ENCODE results near the gene ACBD7.

ACBD7 gene

GRCh38 chr10:15131330-15131729 is 42.8 kb upstream of the ACBD7 start:
- Histone ChIP-seq H2AFZ (ENCODE audit: low read depth, low read length) (no peak overlapping the region), H4K91ac (ENCODE audit: low read length) (no peak overlapping the region), H3K4me2 (ENCODE audit: low read length, poor library complexity, severe bottlenecking) (no peak overlapping the region), H3K9ac (ENCODE audit: low read length) (no peak overlapping the region), H2BK120ac (ENCODE audit: low read depth, low read length) (no peak overlapping the region), H3K9me3 (ENCODE audit: control insufficient read depth, low read length) (no peaks in the 10 kb centered on the region), H3K79me1 (replicated peaks; ENCODE audit: low read length, poor library complexity, severe bottlenecking) (peaks cover 9% of the 10 kb centered on the region), H3K4me1 (ENCODE audit: control insufficient read depth, insufficient read depth, low read depth, low read length) (no peaks in the 10 kb centered on the region), H4K8ac (ENCODE audit: low read length) (no peak overlapping the region), H3K27me3 (ENCODE audit: control insufficient read depth in 1 of 2, insufficient read depth in 1 of 2, low read length in 2 of 2) (no peaks in the 10 kb centered on the region), H3K27ac (ENCODE audit: low read length, poor library complexity, severe bottlenecking) (no peak overlapping the region), H3K4me3 (ENCODE audit: insufficient read depth in 1 of 2, low read depth in 1 of 2, low read length in 2 of 2) (no peak overlapping the region), H2AK5ac (ENCODE audit: low read length, severe bottlenecking) (no peak overlapping the region), H2BK12ac (ENCODE audit: low read length in 2 of 2) (no peak overlapping the region), H2BK15ac (ENCODE audit: low read depth, poor library complexity, severe bottlenecking) (no peak overlapping the region), H3K23ac (ENCODE audit: low read length in 2 of 2) (no peak overlapping the region), H3K14ac (ENCODE audit: low read length in 2 of 2) (no peak overlapping the region), H3K36me3 (ENCODE audit: control insufficient read depth in 1 of 2, insufficient read depth in 2 of 2, low read depth in 1 of 2, low read length in 2 of 2) (peaks cover 41 to 76% of the 10 kb centered on the region in 2 experiments), H2BK5ac (ENCODE audit: low read depth, low read length, poor library complexity, severe bottlenecking) (no peak overlapping the region), H3K18ac (ENCODE audit: low read depth in 1 of 2, low read length in 2 of 2) (no peak overlapping the region), H3K4ac (ENCODE audit: low read depth in 1 of 2, low read length in 2 of 2) (no peak overlapping the region)
- WGBS = 100% methylated on average over 3 of the region's 5 CpGs
- no peak for DNase-seq

GRCh38 chr10:15124908-15125307 is 36.3 kb upstream of the ACBD7 start:
- no peaks in the 10 kb centered on the region for H3K9me3 ChIP-seq (ENCODE audit: control insufficient read depth, low read length)
- 95% methylated on average over 2 of the region's 3 CpGs for WGBS
- no peak overlapping the region for H3K9ac ChIP-seq (ENCODE audit: low read length)
- H3K18ac ChIP-seq (ENCODE audit: low read depth in 1 of 2, low read length in 2 of 2) = no peak overlapping the region
- no peak overlapping the region for H4K8ac ChIP-seq (ENCODE audit: low read length)
- peaks cover 25 to 51% of the 10 kb centered on the region in 2 experiments for H3K36me3 ChIP-seq (ENCODE audit: control insufficient read depth in 1 of 2, insufficient read depth in 2 of 2, low read depth in 1 of 2, low read length in 2 of 2)
- no peak overlapping the region for H3K23ac ChIP-seq (ENCODE audit: low read length in 2 of 2)
- no peak overlapping the region for H4K91ac ChIP-seq (ENCODE audit: low read length)
- no peak overlapping the region for H2AK5ac ChIP-seq (ENCODE audit: low read length, severe bottlenecking)
- H3K27ac ChIP-seq (ENCODE audit: low read length, poor library complexity, severe bottlenecking) = no peak overlapping the region
- H2BK5ac ChIP-seq (ENCODE audit: low read depth, low read length, poor library complexity, severe bottlenecking) = no peak overlapping the region
- peaks cover 8% of the 10 kb centered on the region for H3K79me1 ChIP-seq (replicated peaks; ENCODE audit: low read length, poor library complexity, severe bottlenecking)
- no peak overlapping the region for H2BK15ac ChIP-seq (ENCODE audit: low read depth, poor library complexity, severe bottlenecking)
- H3K27me3 ChIP-seq (ENCODE audit: control insufficient read depth in 1 of 2, insufficient read depth in 1 of 2, low read length in 2 of 2) = no peaks in the 10 kb centered on the region
- H2AFZ ChIP-seq (ENCODE audit: low read depth, low read length) = no peak overlapping the region
- no peak overlapping the region for H3K4me3 ChIP-seq (ENCODE audit: insufficient read depth in 1 of 2, low read depth in 1 of 2, low read length in 2 of 2)
- no peak for DNase-seq
- H3K14ac ChIP-seq (ENCODE audit: low read length in 2 of 2) = no peak overlapping the region
- peaks cover 2% of the 10 kb centered on the region for H3K4me1 ChIP-seq (ENCODE audit: control insufficient read depth, insufficient read depth, low read depth, low read length)
- no peak overlapping the region for H2BK120ac ChIP-seq (ENCODE audit: low read depth, low read length)
- no peak overlapping the region for H2BK12ac ChIP-seq (ENCODE audit: low read length in 2 of 2)
- H3K4me2 ChIP-seq (ENCODE audit: low read length, poor library complexity, severe bottlenecking) = no peak overlapping the region
- H3K4ac ChIP-seq (ENCODE audit: low read depth in 1 of 2, low read length in 2 of 2) = no peak overlapping the region

- 92% methylated on average over 5 of the region's 9 CpGs for WGBS
- H3K23ac ChIP-seq (ENCODE audit: low read length in 2 of 2) = no peak overlapping the region
- H3K18ac ChIP-seq (ENCODE audit: low read depth in 1 of 2, low read length in 2 of 2) = no peak overlapping the region
- peaks cover 9% of the 10 kb centered on the region for H3K79me1 ChIP-seq (replicated peaks; ENCODE audit: low read length, poor library complexity, severe bottlenecking)
- H2BK12ac ChIP-seq (ENCODE audit: low read length in 2 of 2) = no peak overlapping the region
- no peaks in the 10 kb centered on the region for H3K9me3 ChIP-seq (ENCODE audit: control insufficient read depth, low read length)
- H2BK120ac ChIP-seq (ENCODE audit: low read depth, low read length) = no peak overlapping the region
- no peak overlapping the region for H3K14ac ChIP-seq (ENCODE audit: low read length in 2 of 2)
- H4K91ac ChIP-seq (ENCODE audit: low read length) = no peak overlapping the region
- H3K27ac ChIP-seq (ENCODE audit: low read length, poor library complexity, severe bottlenecking) = no peak overlapping the region
- H4K8ac ChIP-seq (ENCODE audit: low read length) = no peak overlapping the region
- H3K9ac ChIP-seq (ENCODE audit: low read length) = no peak overlapping the region
- H2AFZ ChIP-seq (ENCODE audit: low read depth, low read length) = no peak overlapping the region
- H3K4me2 ChIP-seq (ENCODE audit: low read length, poor library complexity, severe bottlenecking) = no peak overlapping the region
- no peak overlapping the region for H2BK15ac ChIP-seq (ENCODE audit: low read depth, poor library complexity, severe bottlenecking)
- no peak overlapping the region for H2AK5ac ChIP-seq (ENCODE audit: low read length, severe bottlenecking)
- no peak overlapping the region for H2BK5ac ChIP-seq (ENCODE audit: low read depth, low read length, poor library complexity, severe bottlenecking)
- no peak for DNase-seq
- H3K4me1 ChIP-seq (ENCODE audit: control insufficient read depth, insufficient read depth, low read depth, low read length) = peaks cover 2% of the 10 kb centered on the region
- H3K4ac ChIP-seq (ENCODE audit: low read depth in 1 of 2, low read length in 2 of 2) = no peak overlapping the region
- no peak overlapping the region for H3K4me3 ChIP-seq (ENCODE audit: insufficient read depth in 1 of 2, low read depth in 1 of 2, low read length in 2 of 2)
- H3K27me3 ChIP-seq (ENCODE audit: control insufficient read depth in 1 of 2, insufficient read depth in 1 of 2, low read length in 2 of 2) = no peaks in the 10 kb centered on the region
- peaks cover 32 to 51% of the 10 kb centered on the region in 2 experiments for H3K36me3 ChIP-seq (ENCODE audit: control insufficient read depth in 1 of 2, insufficient read depth in 2 of 2, low read depth in 1 of 2, low read length in 2 of 2)
Observed at GRCh38 chr10:15124190-15124589, 35.6 kb upstream of the ACBD7 start.

GRCh38 chr10:15123749-15124184 is 35.2 kb upstream of the ACBD7 start:
- Histone ChIP-seq H3K36me3 (ENCODE audit: control insufficient read depth in 1 of 2, insufficient read depth in 2 of 2, low read depth in 1 of 2, low read length in 2 of 2) (peaks cover 35 to 53% of the 10 kb centered on the region in 2 experiments), H2AK5ac (ENCODE audit: low read length, severe bottlenecking) (no peak overlapping the region), H3K14ac (ENCODE audit: low read length in 2 of 2) (no peak overlapping the region), H4K8ac (ENCODE audit: low read length) (no peak overlapping the region), H3K27ac (ENCODE audit: low read length, poor library complexity, severe bottlenecking) (no peak overlapping the region), H4K91ac (ENCODE audit: low read length) (no peak overlapping the region), H3K4me3 (ENCODE audit: insufficient read depth in 1 of 2, low read depth in 1 of 2, low read length in 2 of 2) (no peak overlapping the region), H2BK120ac (ENCODE audit: low read depth, low read length) (no peak overlapping the region), H3K9ac (ENCODE audit: low read length) (no peak overlapping the region), H3K23ac (ENCODE audit: low read length in 2 of 2) (no peak overlapping the region), H3K18ac (ENCODE audit: low read depth in 1 of 2, low read length in 2 of 2) (no peak overlapping the region), H2BK12ac (ENCODE audit: low read length in 2 of 2) (no peak overlapping the region), H2BK15ac (ENCODE audit: low read depth, poor library complexity, severe bottlenecking) (no peak overlapping the region), H3K79me1 (replicated peaks; ENCODE audit: low read length, poor library complexity, severe bottlenecking) (peaks cover 9% of the 10 kb centered on the region), H3K4me2 (ENCODE audit: low read length, poor library complexity, severe bottlenecking) (no peak overlapping the region), H3K27me3 (ENCODE audit: control insufficient read depth in 1 of 2, insufficient read depth in 1 of 2, low read length in 2 of 2) (no peaks in the 10 kb centered on the region), H2AFZ (ENCODE audit: low read depth, low read length) (no peak overlapping the region), H3K9me3 (ENCODE audit: control insufficient read depth, low read length) (no peaks in the 10 kb centered on the region), H2BK5ac (ENCODE audit: low read depth, low read length, poor library complexity, severe bottlenecking) (no peak overlapping the region), H3K4me1 (ENCODE audit: control insufficient read depth, insufficient read depth, low read depth, low read length) (peaks cover 2% of the 10 kb centered on the region), H3K4ac (ENCODE audit: low read depth in 1 of 2, low read length in 2 of 2) (no peak overlapping the region)
- 43% methylated on average over 3 of the region's 3 CpGs for WGBS
- DNase-seq = peak; percentile 75
